Stimulated activated CD8-positive, alpha-beta memory T cell treated with anti-CD3 and anti-CD28 coated beads, Interleukin-15, amount 100 ng/mL, for 1 hour (primary cell): ENCODE data around the gene SYT7.

Experiments
- DNase-seq: peaks from one replicate; pipeline ENCODE4 v3.0.0-alpha.2; 2020; ENCODE audit warnings: low read depth

Gene SYT7

GRCh38 chr11:61554172-61554988 is 26.5 kb downstream of the SYT7 start:
- no peak for DNase-seq

- no peak for DNase-seq
Observed at GRCh38 chr11:61553373-61554171, 27.3 kb downstream of the SYT7 start.

- no peak for DNase-seq
Observed at GRCh38 chr11:61552108-61552635, 28.7 kb downstream of the SYT7 start.

GRCh38 chr11:61551634-61552033 is 29.2 kb downstream of the SYT7 start:
- no peak for DNase-seq

- no peak for DNase-seq
Observed at GRCh38 chr11:61550665-61551227, 30.1 kb downstream of the SYT7 start.

GRCh38 chr11:61549662-61550568 is 31.0 kb downstream of the SYT7 start:
- no peak for DNase-seq

GRCh38 chr11:61549177-61549576 is 31.7 kb downstream of the SYT7 start:
- no peak for DNase-seq

GRCh38 chr11:61547246-61547645 is 33.6 kb downstream of the SYT7 start:
- DNase-seq = no peak

- no peak for DNase-seq
Observed at GRCh38 chr11:61546663-61547062, 34.2 kb downstream of the SYT7 start.

- no peak for DNase-seq
Observed at GRCh38 chr11:61545921-61546320, 35.0 kb downstream of the SYT7 start.

GRCh38 chr11:61545341-61545740 is 35.5 kb downstream of the SYT7 start:
- DNase-seq = no peak

GRCh38 chr11:61544466-61544865 is 36.4 kb downstream of the SYT7 start:
- no peak for DNase-seq

- no peak for DNase-seq
Observed at GRCh38 chr11:61543606-61544306, 37.1 kb downstream of the SYT7 start.

GRCh38 chr11:61542705-61543104 is 38.2 kb downstream of the SYT7 start:
- no peak for DNase-seq

- DNase-seq = no peak
Observed at GRCh38 chr11:61542024-61542461, 38.8 kb downstream of the SYT7 start.

- no peak for DNase-seq
Observed at GRCh38 chr11:61541598-61541997, 39.3 kb downstream of the SYT7 start.

GRCh38 chr11:61540528-61540927 is 40.3 kb downstream of the SYT7 start:
- DNase-seq = no peak

GRCh38 chr11:61539831-61540357 is 41.0 kb downstream of the SYT7 start:
- no peak for DNase-seq

GRCh38 chr11:61539006-61539405 is 41.9 kb downstream of the SYT7 start:
- DNase-seq = no peak

- no peak for DNase-seq
Observed at GRCh38 chr11:61538636-61538961, 42.3 kb downstream of the SYT7 start.

GRCh38 chr11:61537326-61537725 is 43.5 kb downstream of the SYT7 start:
- DNase-seq = no peak
